HG02973 (cell line): Measurements from ENCODE around the gene PRAMEF17.
"Not testable (repeated sequence)": the region's sequence is repeated elsewhere in the genome, so short reads cannot be mapped to it uniquely, and the experiment has no call there.

Experiments
- ATAC-seq: cut with Tn5 transposase; IDR thresholded peaks from one replicate; pipeline ENCODE4 v1.9.1; 2021; ENCODE audit warnings: moderate library complexity; ENCODE audit not compliant: unreplicated experiment

The PRAMEF17 gene

DNA sequence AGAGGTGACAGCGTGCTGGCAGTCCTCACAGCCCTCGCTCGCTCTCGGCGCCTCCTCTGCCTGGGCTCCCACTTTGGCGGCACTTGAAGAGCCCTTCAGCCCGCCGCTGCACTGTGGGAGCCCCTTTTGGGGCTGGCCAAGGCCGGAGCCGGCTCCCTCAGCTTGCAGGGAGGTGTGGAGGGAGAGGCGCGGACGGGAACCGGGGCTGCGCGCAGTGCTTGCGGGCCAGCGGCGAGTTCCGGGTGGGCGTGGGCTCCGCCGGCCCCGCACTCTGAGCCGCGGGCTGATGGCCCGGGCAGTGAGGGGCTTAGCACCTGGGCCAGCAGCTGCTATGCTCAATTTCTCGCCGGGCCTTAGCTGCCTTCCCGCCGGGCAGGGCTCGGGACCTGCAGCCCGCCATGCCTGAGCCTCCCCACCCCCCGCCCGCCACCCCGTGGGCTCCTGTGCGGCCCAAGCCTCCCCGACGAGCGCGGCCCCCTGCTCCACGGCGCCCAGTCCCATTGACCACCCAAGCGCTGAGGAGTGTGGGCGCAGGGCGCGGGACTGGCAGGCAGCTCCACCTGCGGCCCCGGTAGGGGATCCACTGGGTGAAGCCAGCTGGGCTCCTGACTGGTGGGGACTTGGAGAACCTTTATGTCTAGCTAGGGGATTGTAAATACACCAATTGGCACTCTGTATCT, 49.8 kb downstream of the PRAMEF17 start:
- ATAC-seq, result not testable (repeated sequence)
